Activated CD4-positive, CD25-positive, alpha-beta regulatory T cell (primary cell): ENCODE data around the gene CSF2.
"Not testable (repeated sequence)": the region's sequence is repeated elsewhere in the genome, so short reads cannot be mapped to it uniquely, and the experiment has no call there.

Experiments used
- DNase-seq, 4 experiments: peaks; one replicate each; lab custom pipeline; 2025; lab: John Stamatoyannopoulos, UW

CSF2 gene

DNA sequence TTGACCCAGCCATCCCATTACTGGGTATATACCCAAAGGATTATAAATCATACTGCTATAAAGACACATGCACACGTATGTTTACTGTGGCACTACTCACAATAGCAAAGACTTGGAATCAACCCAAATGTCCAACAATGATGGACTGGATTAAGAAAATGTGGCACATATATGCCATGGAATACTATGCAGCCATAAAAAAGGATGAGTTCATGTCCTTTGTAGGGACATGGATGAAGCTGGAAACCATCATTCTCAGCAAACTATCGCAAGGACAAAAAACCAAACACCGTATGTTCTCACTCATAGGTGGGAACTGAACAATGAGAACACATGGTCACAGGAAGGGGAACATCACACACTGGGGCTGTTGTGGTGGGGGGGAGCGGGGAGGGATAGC, 35.4 kb downstream of the CSF2 start:
- not testable (repeated sequence) for DNase-seq

DNA sequence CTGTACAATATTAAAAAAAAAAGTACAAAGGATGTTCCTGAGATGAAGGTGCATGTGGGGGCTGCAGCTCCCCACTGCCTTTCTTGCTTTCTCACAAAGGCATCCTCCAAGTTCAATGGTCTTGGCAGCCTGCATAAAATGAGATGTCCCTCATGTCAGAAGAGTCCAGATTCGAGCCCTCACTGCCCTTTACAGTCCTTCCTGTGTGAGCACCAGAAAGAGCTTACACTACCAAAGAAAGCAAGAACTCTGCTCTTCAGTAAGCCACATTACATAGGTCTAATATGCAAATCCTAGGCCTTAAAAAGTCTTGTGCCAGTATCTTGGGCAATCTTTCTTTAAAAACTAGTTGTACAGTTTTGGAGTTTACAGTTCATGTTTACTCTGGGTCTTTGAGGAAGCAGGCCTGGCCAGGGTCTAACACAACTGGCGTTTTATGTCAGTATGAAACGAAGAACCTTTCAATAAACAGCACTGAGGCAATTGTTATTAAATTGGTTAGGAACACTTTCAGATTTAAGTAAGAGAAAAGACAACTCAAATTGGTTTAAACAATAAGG, 36.0 kb downstream of the CSF2 start:
- no peak for DNase-seq

DNA sequence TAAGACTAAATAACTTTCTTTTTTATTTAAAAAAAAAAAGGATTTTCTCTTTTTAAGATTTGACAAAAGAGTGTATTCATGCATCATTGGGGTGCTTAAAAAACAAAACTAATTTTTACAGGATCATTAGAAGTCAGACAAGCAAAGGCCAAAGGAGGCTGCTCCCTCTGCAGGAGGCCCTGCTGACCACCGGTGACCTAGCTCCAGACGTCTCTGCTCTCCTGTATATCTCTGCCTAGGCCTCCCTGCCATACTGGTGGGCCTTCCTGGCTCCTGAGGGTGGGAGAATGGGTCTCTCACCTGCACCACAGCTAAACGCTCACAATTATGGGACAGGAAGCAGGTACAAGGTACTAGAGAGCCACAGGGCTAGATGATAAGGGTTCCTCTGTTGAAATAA, 36.6 kb downstream of the CSF2 start:
- DNase-seq: no peak

DNA sequence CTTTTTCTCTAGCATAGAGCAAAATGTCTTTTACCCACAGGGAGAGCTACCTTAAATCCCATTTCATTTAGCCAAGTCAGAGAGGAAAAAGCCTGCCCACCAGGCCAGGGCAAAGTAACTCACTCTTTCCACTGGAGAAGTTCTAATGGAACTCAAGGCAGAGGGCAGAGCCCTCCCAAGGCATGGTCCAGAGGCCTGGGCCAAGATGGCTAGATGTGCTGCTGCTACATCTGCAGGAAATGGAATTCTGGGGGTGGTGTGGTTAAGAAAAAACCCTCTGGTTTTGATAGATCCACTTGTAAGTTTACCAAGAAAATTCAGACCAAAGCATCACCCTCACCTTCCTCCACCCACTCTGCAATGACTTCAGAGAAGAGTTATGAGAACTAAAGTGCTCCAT, 37.3 kb downstream of the CSF2 start:
- no peak for DNase-seq

DNA sequence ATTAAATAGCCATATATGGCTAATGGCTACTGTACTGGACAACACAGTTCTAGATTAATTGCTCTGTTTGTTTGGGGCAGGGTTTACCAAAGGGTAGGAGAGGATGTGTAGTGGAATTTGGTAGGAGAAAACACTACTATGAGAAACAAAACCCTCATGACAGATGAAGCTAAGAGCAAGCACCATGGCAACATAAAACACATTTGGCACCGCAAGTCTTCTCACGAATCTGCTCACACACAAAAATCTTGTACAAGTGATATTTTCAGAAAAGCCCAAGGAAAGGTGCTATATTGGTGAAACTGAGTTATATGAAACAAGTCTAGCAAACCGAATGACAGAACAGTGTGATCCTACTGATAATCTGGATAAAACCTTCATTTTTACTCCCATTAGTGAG, 38.5 kb downstream of the CSF2 start:
- no peak for DNase-seq

DNA sequence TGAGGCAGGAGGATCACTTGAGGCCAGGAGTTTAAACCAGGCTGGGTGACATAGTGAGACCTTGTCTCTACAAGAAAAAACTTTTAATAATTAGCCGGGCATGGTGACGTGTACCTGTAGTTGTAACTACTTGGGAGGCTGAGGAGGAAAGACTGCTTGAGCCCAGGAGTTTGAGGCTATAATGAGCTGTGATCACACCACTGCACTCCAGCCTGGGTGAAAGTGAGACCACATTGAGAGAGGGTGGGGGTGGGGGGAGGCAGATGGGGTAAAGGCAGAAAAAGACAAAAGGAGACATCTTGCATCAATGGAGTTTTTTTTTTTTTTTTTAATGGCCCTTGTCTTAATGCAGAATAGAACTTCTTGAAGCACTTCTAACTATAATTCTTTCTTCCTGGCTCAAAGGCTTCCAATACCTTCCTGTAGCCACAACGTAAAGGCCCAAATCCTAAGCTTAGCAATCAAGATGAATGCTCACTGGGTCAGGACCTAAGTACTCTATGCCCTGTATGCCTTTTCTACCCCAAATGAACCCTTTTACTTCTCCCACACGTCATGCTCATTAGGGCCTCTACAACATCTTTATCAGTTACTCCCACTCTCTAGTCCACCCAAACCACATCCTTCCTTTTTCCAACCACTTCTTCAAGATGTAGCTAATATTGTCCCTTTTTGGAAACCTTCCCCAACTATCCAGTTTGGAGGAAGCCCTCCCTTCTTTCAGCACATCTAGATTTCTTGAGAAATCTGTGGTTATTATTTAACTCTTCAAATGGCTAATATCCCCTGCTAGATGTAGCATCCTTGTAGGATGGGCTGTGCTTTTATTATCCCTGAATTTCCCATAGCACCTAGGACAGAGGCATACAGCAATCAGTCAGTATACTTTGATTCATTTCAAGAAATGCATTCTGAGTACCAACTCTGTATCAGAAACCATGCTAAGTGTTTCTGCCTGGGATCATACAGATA, 40.8 kb downstream of the CSF2 start:
- no peak for DNase-seq

DNA sequence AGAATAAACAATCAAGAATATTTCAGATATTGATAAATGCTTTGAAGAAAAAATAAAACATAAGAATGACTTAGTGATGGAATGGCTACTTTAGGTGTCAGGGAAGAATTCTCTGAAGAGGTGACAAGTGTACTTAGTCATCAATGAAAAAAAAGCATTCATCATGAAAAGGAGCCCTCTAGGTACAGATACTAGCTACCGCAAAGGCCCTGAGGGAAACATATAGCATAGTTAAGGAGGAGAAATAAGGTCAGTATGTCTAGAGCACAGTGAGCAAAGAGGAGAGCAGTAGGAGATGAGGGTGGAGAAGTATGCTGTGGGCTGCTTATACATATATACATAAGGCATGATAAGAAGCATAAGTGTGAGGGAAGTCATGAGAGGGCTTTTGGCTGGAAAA, 41.8 kb downstream of the CSF2 start:
- DNase-seq: no peak

DNA sequence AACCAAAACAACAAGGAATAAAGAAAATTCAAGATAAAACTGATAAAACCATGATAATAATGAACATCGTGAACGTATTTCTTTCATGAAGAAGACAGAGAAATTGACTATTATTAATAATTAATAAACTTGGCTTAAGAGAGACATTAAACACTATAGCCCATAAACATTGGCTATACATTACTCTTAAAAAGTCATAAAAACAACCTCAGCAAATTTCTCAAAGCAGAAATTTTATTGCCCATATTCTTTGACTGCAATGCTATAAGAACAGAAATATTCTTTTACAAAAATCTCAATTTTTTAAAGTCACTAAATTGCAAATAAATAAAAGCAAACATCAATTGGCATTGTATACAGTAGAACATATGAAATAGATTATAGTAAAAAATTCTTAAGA, 42.5 kb downstream of the CSF2 start:
- no peak for DNase-seq

DNA sequence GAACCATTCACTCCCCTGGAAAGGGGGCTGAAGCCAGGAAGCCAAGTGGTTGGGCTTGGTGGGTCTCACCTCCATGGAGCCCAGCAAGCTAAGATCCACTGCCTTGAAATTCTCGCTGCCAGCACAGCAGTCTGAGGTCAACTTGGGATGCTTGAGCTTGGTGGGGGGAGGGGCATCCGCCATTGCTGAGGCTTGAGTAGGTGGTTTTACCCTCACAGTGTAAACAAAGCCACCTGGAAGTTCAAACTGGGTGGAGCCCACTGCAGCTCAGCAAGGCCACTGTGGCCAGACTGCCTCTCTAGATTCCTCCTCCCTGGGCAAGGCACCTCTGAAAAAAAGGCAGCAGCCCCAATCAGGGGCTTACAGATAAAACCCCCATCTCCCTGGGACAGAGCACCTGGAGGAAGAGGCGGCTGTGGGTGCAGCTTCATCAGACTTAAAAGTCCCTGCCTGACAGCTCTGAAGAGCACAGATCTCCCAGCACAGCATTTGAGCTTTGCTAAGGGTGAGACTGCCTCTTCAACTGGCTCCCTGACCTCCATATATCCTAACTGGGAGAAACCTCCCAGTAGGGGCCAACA, 43.4 kb downstream of the CSF2 start:
- DNase-seq: not testable (repeated sequence)

DNA sequence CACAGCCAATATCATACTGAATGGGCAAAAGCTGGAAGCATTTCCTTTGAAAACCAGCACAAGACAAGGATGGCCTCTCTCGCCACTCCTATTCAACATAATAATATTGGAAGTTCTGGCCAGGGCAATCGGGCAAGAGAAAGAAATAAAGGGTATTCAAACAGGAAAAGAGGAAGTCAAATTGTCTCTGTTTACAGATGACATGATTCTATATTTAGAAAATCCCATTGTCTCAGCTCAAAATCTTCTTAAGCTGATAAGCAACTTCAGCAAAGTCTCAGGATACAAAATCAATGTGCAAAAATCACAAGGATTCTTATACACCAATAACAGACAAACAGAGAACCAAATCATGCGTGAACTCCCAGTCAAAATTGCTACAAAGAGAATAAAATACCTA, 47.1 kb downstream of the CSF2 start:
- not testable (repeated sequence) for DNase-seq

DNA sequence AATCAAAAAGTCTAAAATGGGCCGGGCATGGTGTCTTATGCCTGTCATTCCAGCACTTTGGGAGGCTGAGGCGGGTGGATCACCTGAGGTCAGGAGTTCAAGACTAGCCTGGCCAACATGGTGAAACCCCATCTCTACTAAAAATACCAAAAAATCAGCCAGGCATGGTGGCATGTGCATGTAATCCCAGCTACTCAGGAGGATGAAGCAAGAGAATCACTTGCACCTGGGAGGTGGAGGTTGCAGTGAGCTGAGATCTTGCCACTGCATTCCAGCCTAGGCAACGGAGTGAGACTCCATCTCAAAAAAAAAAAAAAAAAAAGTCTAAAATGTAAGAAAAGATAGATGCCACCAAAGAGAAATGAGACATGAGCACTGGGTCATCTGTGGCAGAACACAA, 49.4 kb downstream of the CSF2 start:
- not testable (repeated sequence) for DNase-seq

DNA sequence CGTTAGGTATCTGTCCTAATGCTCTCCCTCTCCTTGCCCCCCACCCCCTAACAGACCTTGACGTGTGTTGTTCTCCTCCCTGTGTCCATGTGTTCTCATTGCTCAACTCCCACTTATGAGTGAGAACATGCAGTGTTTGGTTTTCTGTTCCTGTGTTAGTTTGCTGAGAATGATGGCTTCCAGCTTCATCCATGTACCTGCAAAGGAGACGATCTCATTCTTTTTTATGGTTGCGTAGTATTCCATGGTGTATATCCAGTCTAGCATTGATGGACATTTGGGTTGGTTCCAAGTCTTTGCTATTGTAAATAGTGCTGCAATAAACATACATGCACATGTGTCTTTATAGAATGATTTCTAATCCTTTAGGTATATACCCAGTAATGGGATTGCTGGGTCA, 50.0 kb downstream of the CSF2 start:
- DNase-seq: not testable (repeated sequence)
